GM21381 (cell line): Measurements from ENCODE around the gene IFNA6.

Source experiments
- ATAC-seq: cut with Tn5 transposase; IDR thresholded peaks from one replicate; pipeline ENCODE4 v1.9.1; 2021; ENCODE audit warnings: mild to moderate bottlenecking, moderate library complexity; ENCODE audit not compliant: unreplicated experiment

The IFNA6 gene

DNA sequence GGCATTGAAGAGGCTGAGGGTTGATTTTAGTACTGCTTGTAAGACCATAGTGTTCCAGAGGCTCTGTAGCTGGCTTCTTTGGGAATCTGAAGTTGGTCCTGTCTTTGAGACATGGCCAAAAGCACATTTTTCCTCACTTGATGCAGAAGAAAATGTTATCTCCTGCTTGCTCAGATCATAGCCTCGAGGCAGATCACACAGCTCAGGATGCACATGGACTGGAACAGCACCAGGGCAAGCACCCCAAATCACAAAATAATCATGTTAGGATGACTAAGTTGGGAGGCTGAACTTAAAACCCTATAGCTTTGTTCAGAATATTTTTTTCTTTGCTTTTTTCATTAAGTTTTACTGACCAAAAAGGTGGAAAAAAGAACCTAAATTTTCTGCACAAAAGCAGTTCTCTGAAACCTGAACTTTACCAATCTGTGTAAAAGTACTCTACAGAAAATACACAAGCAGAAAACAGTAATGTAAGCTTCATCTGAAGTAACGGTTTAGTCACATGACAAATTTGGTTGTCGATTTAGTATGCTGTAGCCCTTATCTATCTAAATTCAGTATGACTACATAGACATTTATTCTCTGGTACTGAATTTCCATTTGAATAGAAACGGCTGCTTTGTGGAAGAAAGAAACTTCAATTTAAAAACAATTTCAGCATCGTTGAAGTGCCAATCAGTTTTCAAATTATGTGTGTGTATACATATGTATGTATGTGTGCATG, 18.8 kb downstream of the IFNA6 start:
- no peak for ATAC-seq

DNA sequence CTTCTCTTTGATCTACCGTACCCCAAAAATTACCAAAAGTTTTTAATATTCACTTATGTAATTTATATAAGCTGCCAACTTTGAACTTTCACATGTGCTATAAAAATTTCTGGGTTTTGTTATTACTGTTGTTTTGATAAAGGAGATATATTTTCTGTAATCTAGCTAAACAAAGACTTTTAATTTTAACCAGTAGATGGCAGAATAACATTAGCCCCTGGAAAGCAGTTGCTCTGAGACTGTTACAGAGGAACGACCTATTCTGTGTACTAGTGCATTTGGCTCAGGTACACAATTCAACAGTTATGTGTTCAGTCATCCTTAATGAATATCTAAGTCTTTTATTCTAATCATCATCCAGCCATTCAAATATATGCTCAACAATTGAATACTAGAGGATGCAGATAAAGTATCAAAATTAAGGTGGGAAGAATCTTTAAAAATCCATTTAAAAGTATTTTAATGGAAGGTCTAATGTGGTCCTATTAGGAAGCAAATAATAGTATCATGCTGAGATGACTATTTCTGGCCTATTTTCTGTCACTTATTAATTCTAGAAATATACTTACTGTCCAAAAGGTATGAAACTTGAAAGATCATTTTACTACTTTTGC, 24.1 kb downstream of the IFNA6 start:
- peak; percentile 64 for ATAC-seq

DNA sequence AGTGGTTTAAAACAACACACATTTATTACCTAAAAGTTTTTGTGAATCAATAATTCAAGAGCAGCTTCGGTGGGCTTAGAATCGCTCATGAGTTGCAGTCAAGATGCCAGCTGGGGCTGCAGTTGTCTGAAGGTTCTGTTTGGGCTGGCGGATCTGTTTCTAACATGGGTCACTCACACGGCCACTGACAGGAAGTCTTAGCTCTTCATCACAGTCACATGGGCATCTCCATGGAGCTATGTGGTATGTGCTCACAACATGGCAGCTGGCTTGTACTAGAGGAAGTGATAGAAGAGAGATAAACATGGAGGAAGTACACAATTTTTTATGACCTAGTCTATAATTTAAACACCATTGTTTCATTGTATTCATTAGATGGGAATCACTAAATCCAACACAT, 26.6 kb downstream of the IFNA6 start:
- no peak for ATAC-seq

DNA sequence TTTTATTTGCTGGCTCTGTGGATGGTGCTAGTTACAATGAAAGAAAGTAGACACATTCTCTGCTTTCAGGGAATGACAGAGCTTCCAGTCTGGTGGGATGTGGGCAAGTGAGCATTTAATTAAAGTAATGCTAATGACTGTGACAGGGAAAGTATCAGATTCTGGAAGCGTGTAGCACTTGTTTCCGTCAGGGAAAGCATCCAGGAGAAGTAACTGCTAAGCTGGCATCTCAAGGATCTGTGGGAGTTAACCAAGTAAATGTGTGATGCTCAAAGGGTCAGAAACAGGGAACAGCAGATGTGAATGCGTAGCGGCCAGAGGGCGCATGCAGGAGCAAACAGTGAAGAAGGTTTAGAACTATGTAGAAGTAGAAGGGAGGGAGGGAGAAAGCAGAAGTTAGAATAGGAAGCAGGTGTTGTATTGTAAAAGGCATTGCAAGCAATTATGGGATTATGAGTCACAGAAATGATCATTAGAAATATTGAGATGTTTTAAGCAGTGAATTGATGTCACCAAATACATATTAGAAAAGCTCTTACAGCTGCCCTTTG, 27.7 kb downstream of the IFNA6 start:
- ATAC-seq, result no peak

DNA sequence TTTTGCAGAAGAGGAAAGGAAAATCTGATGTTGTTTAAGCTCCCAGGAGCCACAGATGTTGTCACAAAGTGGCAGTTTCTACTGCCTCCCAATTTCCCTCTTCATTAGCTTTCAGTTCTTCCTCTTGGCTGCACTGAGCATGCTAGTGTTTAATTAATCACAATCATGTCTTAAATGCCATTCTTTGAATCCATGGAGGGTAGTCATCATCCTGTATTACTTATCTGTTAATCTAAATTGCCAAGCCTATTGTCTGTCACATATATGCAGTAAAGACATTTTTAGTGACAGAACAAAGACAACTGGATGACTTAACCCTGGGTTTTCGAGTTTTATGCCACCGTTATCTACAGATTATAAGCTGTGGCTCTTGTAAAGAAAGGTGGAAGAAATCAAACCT, 30.2 kb downstream of the IFNA6 start:
- no peak for ATAC-seq

DNA sequence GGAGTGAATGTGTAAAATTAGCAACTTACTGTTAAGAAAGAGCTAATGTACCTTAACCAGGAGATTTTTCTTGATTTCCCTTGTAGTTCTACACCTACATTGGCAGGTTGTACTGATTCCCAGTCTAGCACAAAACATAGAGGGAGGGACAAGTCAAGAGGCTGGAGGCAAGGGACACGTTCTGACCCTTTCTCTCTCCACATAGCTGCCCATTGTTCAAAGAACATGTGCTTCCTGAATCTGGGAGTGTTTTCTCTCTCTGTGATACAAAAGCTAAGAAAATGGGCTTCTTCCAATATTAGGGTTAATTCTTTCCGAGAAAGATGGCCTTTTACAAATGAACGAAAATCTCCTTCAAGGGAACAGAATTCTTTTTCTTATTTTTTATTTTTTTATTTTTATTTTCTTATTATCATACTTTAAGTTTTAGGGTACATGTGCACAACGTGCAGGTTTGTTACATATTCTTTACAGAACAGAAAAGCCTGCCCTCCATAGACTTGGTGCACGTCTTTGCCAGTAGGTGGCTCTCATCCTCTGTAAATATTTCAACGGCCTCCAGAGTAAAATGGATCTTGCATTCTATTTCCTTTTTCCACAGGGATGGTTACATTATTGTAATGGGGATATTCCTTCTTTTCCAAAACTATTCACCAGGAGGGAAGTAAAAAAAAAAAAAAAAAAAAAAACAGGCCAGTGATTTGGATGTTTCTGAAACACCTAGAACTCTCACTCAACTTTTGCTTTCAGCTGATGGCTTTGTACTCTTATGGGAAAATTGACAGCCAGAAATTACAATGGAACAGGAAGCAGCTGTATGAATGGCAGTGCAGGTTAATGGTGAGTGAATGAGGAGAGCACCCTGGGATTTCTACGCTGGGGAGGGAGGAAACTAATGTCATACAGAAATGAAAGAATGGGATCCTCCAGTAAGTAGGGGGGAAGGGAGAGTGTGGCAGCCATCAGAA, 32.4 kb downstream of the IFNA6 start:
- no peak for ATAC-seq

DNA sequence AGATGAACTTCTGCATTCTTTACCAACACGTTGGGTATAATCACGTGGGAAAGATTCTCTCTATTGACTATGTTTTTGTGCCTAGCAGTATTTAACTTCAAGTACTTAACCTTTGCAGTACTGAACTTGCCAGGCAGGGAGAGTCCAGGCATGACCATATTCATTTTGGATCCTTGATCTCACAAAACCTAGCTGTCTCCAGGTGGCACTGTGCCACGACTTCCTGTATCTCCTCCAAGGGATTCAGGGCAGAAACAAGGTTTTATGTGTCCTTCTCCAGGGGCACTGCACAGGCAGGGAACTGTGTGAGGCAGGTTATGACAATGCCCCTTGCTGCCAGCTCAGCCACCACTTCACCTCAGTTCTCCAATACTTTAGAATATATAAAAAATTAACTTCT, 33.8 kb downstream of the IFNA6 start:
- no peak for ATAC-seq

DNA sequence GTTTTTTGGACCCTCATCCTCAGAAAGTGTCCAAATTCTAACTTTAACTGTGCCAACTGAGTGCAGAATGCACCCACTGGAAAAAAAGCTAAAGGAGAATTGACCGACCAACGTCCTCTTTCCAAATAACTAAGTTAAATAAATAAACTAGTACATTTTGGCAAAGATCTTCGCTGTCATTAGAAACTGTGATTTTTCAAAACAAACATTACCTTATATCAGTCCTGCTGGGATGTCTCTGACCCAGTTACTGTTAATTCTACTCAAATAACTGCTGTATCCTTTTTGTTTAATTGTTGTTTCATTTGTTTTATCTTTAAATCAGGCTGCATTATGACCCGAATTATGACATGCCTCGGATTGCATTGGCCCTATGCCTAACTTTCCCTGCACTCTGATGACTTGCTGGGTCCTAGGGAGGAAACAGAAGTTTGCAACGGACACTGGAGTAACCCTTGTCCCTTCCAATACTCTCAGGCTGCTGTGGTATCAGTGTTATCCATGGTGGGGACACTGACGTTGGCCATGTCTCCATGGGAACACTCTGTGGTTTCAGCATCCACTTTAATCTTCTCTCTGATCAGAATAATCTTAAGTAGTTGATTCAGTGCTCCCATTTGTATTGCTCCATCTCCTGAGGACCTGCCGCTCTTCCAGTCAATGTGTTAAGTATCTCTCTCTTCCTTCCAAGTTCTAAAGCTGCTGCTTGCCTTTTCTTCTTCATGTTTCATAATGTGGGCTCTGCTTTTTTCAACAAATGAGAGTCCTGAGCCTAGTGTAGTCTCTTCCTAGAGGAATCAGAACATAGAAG, 34.5 kb downstream of the IFNA6 start:
- ATAC-seq, result no peak

DNA sequence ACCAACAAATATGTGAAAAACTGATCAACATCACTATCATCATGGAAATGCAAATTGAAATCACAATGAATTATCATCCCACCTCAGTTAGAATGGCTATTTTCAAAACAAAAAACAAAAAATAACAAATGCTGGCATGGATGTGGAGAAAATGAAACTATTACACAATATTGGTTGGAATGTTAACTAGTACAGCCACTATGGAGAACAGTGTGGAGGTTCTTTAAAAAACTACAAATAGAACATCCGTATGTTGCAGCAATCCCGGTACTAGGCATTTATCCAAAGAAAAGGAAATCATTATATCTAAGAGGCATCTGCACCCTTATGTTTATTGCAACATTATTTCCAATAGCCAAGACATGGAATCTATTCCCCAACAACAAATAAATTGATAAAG, 36.5 kb downstream of the IFNA6 start:
- no peak for ATAC-seq

DNA sequence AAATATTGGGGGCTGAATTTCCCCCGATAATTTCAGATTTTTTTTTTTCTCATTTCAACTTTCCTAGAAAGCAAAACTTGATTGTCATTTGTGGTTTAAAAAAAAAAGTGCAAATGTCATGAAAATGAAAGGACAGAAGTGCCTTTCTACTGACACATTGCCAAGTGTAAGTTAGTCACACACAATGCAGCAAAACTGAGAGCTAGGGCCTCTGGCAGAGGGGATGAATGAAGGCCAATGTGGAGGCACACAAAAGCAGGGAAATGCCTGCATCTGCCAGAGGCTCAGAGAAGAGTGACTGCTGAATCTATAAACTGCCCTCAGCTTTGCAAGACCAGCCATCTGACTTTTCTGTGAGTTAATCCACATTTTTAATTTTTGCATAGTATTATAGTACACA, 38.8 kb downstream of the IFNA6 start:
- peak; percentile 57 for ATAC-seq

DNA sequence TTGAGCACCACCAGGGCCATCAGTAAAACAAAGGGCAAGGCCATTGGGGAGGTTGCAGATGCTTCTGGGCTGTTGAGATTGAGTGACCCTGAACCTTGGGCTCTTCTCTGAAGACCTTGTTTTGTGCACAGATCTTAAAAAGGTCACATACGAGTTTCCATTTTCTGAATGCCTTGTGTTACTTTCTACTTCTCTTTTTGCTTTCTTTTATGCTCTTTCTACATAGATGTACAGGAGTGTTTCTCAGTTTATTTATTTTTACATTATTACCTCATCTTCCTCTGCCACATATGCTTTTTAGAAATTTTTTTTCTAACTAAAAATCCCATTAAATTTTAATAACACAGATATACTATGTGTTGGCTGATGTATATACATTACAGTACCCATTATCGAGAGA, 45.5 kb downstream of the IFNA6 start, which contains the start of gene IFNA5:
Gene IFNA5 (minus strand): TSS at position 101 of the 400 bp plus-strand sequence. CDS start 57 bp downstream, at position 44.
- no peak for ATAC-seq
